H9 (cell line): ENCODE measurements around the gene PRKAG2. TPM values are rescaled to one million over a fixed set of nuclear protein-coding genes. Genes with fewer than 3 reads are reported as not detected.

Source experiments
- DNase-seq: peaks from one replicate; pipeline ENCODE4 v3.0.0-alpha.2; 2017
- H2AFZ ChIP-seq: one replicate; pipeline ENCODE4 v1.6.1; 2013; ENCODE audit warnings: mild to moderate bottlenecking, low read length, control low read depth, moderate library complexity
- H2AK5ac ChIP-seq: 2 replicates; pipeline ENCODE4 v1.6.1; 2013; ENCODE audit warnings: low read length, control low read depth, mixed read lengths; ENCODE audit not compliant: insufficient read length
- H2BK120ac ChIP-seq: one replicate; pipeline ENCODE4 v1.6.1; 2013; ENCODE audit warnings: low read depth, mild to moderate bottlenecking, low read length, control low read depth, inconsistent platforms; ENCODE audit not compliant: poor library complexity, severe bottlenecking
- H2BK12ac ChIP-seq: 2 replicates; pipeline ENCODE4 v1.6.1; 2013; ENCODE audit warnings: low read length, control low read depth, mixed read lengths, low read depth; ENCODE audit not compliant: insufficient read length
- H2BK15ac ChIP-seq: 2 replicates; pipeline ENCODE4 v1.6.1; 2013; ENCODE audit warnings: low read depth, low read length, control low read depth
- H2BK20ac ChIP-seq: one replicate; pipeline ENCODE4 v1.6.1; 2013; ENCODE audit warnings: low read depth, mild to moderate bottlenecking, low read length, control low read depth, inconsistent platforms; ENCODE audit not compliant: poor library complexity, severe bottlenecking
- H2BK5ac ChIP-seq: 2 replicates; pipeline ENCODE4 v1.6.1; 2013; ENCODE audit warnings: low read length, control low read depth, mixed read lengths; ENCODE audit not compliant: insufficient read length
- H3K14ac ChIP-seq: 2 replicates; pipeline ENCODE4 v1.6.1; 2013; ENCODE audit warnings: low read length, control low read depth; ENCODE audit not compliant: insufficient read depth
- H3K18ac ChIP-seq: 2 replicates; pipeline ENCODE4 v1.6.1; 2013; ENCODE audit warnings: low read depth, mild to moderate bottlenecking, mixed read lengths, low read length, control low read depth; ENCODE audit not compliant: insufficient read length
- H3K23ac ChIP-seq: 2 replicates; pipeline ENCODE4 v1.6.1; 2013; ENCODE audit warnings: low read length, control low read depth, mixed read lengths, low read depth; ENCODE audit not compliant: insufficient read length
- H3K23me2 ChIP-seq: 2 replicates; pipeline ENCODE4 v1.6.1; 2013; ENCODE audit warnings: low read depth, mild to moderate bottlenecking, mixed read lengths, low read length, control low read depth; ENCODE audit not compliant: insufficient read length, poor library complexity, severe bottlenecking
- H3K27ac ChIP-seq: 2 replicates; pipeline ENCODE4 v1.5.1; 2013; ENCODE audit warnings: low read length, control low read depth, mixed read lengths, low read depth; ENCODE audit not compliant: insufficient read length
- H3K27me3 ChIP-seq: 2 replicates; pipeline ENCODE4 v1.6.1; 2013; ENCODE audit warnings: low read length, control low read depth, inconsistent platforms; ENCODE audit not compliant: insufficient read depth
- H3K4ac ChIP-seq: 2 replicates; pipeline ENCODE4 v1.6.1; 2013; ENCODE audit warnings: low read depth, mild to moderate bottlenecking, control low read depth, inconsistent platforms, low read length, moderate library complexity
- H3K4me1 ChIP-seq: 2 replicates; pipeline ENCODE4 v1.6.1; 2013; ENCODE audit warnings: low read length, control low read depth, inconsistent platforms; ENCODE audit not compliant: insufficient read depth
- H3K4me2 ChIP-seq: 2 replicates; pipeline ENCODE4 v1.6.1; 2013; ENCODE audit warnings: low read length, control low read depth, mixed read lengths; ENCODE audit not compliant: insufficient read length, insufficient read depth
- H3K56ac ChIP-seq: 2 replicates; pipeline ENCODE4 v1.6.1; 2013; ENCODE audit warnings: low read depth, mild to moderate bottlenecking, mixed read lengths, low read length, control low read depth; ENCODE audit not compliant: insufficient read length
- H3K79me1 ChIP-seq: 2 replicates; pipeline ENCODE4 v1.6.1; 2013; ENCODE audit warnings: low read depth, mild to moderate bottlenecking, moderate library complexity, low read length, control low read depth, inconsistent platforms; ENCODE audit not compliant: insufficient read depth, poor library complexity, severe bottlenecking
- H3K79me2 ChIP-seq: 2 replicates; pipeline ENCODE4 v1.6.1; 2013; ENCODE audit warnings: low read length, control low read depth, inconsistent platforms; ENCODE audit not compliant: insufficient read depth
- H3K9ac ChIP-seq: 2 replicates; pipeline ENCODE4 v1.6.1; 2013; ENCODE audit warnings: low read length, control low read depth, mixed read lengths; ENCODE audit not compliant: insufficient read length; ENCODE audit errors: extremely low read depth
- H3K9me3 ChIP-seq: one replicate; pipeline ENCODE4 v1.6.1; 2013; ENCODE audit warnings: low read depth, low read length, inconsistent platforms; ENCODE audit not compliant: control insufficient read depth
- H3T11ph ChIP-seq: one replicate; pipeline ENCODE4 v1.6.1; 2013; ENCODE audit warnings: mild to moderate bottlenecking, low read length, control low read depth, inconsistent platforms
- H4K20me1 ChIP-seq: one replicate; pipeline ENCODE4 v1.6.1; 2013; ENCODE audit not compliant: control insufficient read depth, insufficient read length, insufficient read depth
- H4K5ac ChIP-seq: 2 replicates; pipeline ENCODE4 v1.6.1; 2013; ENCODE audit warnings: low read depth, mild to moderate bottlenecking, mixed read lengths, low read length, control low read depth; ENCODE audit not compliant: insufficient read length
- H4K8ac ChIP-seq: replicated peaks from 2 replicates; pipeline ENCODE4 v1.6.1; 2013; ENCODE audit warnings: low read length, control low read depth, mixed read lengths, low read depth; ENCODE audit not compliant: insufficient read length
- H4K91ac ChIP-seq: 2 replicates; pipeline ENCODE4 v1.6.1; 2013; ENCODE audit warnings: low read depth, mild to moderate bottlenecking, moderate library complexity, mixed read lengths, low read length, control low read depth; ENCODE audit not compliant: insufficient read length
- H3K27ac Mint-ChIP-seq, 3 experiments: 2 replicates in 2 of 3; 3 replicates in 1 of 3; pipeline ENCODE4 v1.8.0; 2020 to 2021; ENCODE audit warnings: mixed read lengths in 3 of 3, mild to moderate bottlenecking in 1 of 3, moderate library complexity in 1 of 3
- H3K27me3 Mint-ChIP-seq: 2 replicates; pipeline ENCODE4 v1.8.0; 2021; ENCODE audit warnings: low read depth, mild to moderate bottlenecking, moderate library complexity, mixed read lengths
- H3K36me3 Mint-ChIP-seq, 3 experiments: 2 replicates in 2 of 3; 3 replicates in 1 of 3; pipeline ENCODE4 v1.8.0; 2020 to 2021; ENCODE audit warnings: low read depth in 3 of 3, mixed read lengths in 3 of 3; ENCODE audit not compliant: insufficient read depth in 1 of 3
- H3K4me1 Mint-ChIP-seq, 2 experiments: 2 replicates each; pipeline ENCODE4 v1.8.0; 2020; ENCODE audit warnings: mixed read lengths in 2 of 2
- H3K4me3 Mint-ChIP-seq, 2 experiments: 2 replicates in 1 of 2; 3 replicates in 1 of 2; pipeline ENCODE4 v1.8.0; 2020 to 2021; ENCODE audit warnings: mild to moderate bottlenecking in 2 of 2, mixed read lengths in 2 of 2, moderate library complexity in 1 of 2
- H3K9me3 Mint-ChIP-seq, 2 experiments: 2 replicates in 1 of 2; 3 replicates in 1 of 2; pipeline ENCODE4 v1.8.0; 2020; ENCODE audit warnings: mild to moderate bottlenecking in 2 of 2, mixed read lengths in 2 of 2, moderate library complexity in 1 of 2
- WGBS: extraction: QIAGEN DNeasy Blood & Tissue Kit; methylation state at CpG from one replicate; pipeline ENCODE4 v1.1.7; 2013; ENCODE audit warnings: missing lambda C conversion rate, low lambda C conversion rate, mixed read lengths; ENCODE audit not compliant: insufficient read length; ENCODE audit errors: extremely low coverage; 5-methylcytosine and 5-hydroxymethylcytosine counted together
- total RNA-seq: library from RNA; stranded (reverse); gene quantifications from 2 replicates; pipeline ENCODE4 v1.2.1, GENCODE V29; 2021
- TF ChIP-seq, protein P1 (sequence below): fragments of 200-600 bp; sonication (generic); conservative IDR thresholded peaks from 3 replicates; pipeline ENCODE4 v1.8.0; 2021; ENCODE audit warnings: antibody characterized with exemption, mild to moderate bottlenecking

PRKAG2 gene
- total RNA-seq, 1 experiment from 2014 or later, result 11.8 TPM

- no peak overlapping the region for H3K18ac ChIP-seq
- no peak overlapping the region for H3K27ac ChIP-seq
- H2BK5ac ChIP-seq, result no peak overlapping the region
- no peaks in the 10 kb centered on the region for H3K23me2 ChIP-seq
- peaks cover 12 to 13% of the 10 kb centered on the region in 2 experiments for H3K4me1 Mint-ChIP-seq
- H2BK20ac ChIP-seq, result no peak overlapping the region
- H3K9ac ChIP-seq, result no peak overlapping the region
- no peak overlapping the region for H2AK5ac ChIP-seq
- no peak overlapping the region for H4K91ac ChIP-seq
- no CpG with 5 or more reads among the region's 3 CpGs for WGBS
- H3K27me3 ChIP-seq, result no peaks in the 10 kb centered on the region
- no peaks in the 10 kb centered on the region for H3K79me1 ChIP-seq
- H3K36me3 Mint-ChIP-seq, result no peaks in the 10 kb centered on the region
- no peak overlapping the region for H3K4me3 Mint-ChIP-seq
- H4K20me1 ChIP-seq, result no peaks in the 10 kb centered on the region
- H3K56ac ChIP-seq, result no peak overlapping the region
- no peak overlapping the region for H3K23ac ChIP-seq
- TF ChIP-seq, protein P1, sequence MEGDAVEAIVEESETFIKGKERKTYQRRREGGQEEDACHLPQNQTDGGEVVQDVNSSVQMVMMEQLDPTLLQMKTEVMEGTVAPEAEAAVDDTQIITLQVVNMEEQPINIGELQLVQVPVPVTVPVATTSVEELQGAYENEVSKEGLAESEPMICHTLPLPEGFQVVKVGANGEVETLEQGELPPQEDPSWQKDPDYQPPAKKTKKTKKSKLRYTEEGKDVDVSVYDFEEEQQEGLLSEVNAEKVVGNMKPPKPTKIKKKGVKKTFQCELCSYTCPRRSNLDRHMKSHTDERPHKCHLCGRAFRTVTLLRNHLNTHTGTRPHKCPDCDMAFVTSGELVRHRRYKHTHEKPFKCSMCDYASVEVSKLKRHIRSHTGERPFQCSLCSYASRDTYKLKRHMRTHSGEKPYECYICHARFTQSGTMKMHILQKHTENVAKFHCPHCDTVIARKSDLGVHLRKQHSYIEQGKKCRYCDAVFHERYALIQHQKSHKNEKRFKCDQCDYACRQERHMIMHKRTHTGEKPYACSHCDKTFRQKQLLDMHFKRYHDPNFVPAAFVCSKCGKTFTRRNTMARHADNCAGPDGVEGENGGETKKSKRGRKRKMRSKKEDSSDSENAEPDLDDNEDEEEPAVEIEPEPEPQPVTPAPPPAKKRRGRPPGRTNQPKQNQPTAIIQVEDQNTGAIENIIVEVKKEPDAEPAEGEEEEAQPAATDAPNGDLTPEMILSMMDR, result no peak
- H2AFZ ChIP-seq, result no peak overlapping the region
- H3K14ac ChIP-seq, result no peak overlapping the region
- H3T11ph ChIP-seq, result no peak overlapping the region
- H3K79me2 ChIP-seq, result no peaks in the 10 kb centered on the region
- H3K9me3 Mint-ChIP-seq, result no peaks in the 10 kb centered on the region
- no peak overlapping the region for H3K4ac ChIP-seq
- peak overlapping the region in 1 of 3 experiments; percentile 8; a peak in 1 of 7 replicates for H3K27ac Mint-ChIP-seq
- no peaks in the 10 kb centered on the region for H3K27me3 Mint-ChIP-seq
- no peak overlapping the region for H2BK120ac ChIP-seq
- no peak overlapping the region for H4K5ac ChIP-seq
- H4K8ac ChIP-seq, result no peak overlapping the region
- no peak overlapping the region for H2BK12ac ChIP-seq
- no peaks in the 10 kb centered on the region; the same call in 1 of the 2 replicates for H3K4me1 ChIP-seq
- H3K9me3 ChIP-seq, result no peaks in the 10 kb centered on the region
- no peak for DNase-seq
- H2BK15ac ChIP-seq, result no peak overlapping the region
- H3K4me2 ChIP-seq, result no peak overlapping the region
Measured at GRCh38 chr7:151681726-151682125, 195.2 kb downstream of the PRKAG2 start.
